ENCODE data around the gene COL10A1. TPM values are rescaled to one million over a fixed set of nuclear protein-coding genes. Genes with fewer than 3 reads are reported as not detected.

Gene COL10A1
- total RNA-seq, 1 donor from 2014 or later, result 0.10 TPM

GRCh38 chr6:116144605-116145004 is 18.7 kb upstream of the COL10A1 start:
- Mint-ChIP-seq H3K27me3 (ENCODE audit: low read depth) (no peaks in the 10 kb centered on the region), H3K9me3 (ENCODE audit: low read depth) (no peaks in the 10 kb centered on the region), H3K36me3 (ENCODE audit: low read depth) (no peaks in the 10 kb centered on the region), H3K4me1 (ENCODE audit: low read depth) (peaks cover 28% of the 10 kb centered on the region), H3K4me3 (ENCODE audit: unreplicated experiment) (no peak overlapping the region), H3K27ac (ENCODE audit: unreplicated experiment) (peak overlapping the region; percentile 7)
- TF ChIP-seq CTCF (IDR thresholded peaks at IDR 0.05), result no peak
- no peak for DNase-seq (ENCODE audit: low spot score)

DNA sequence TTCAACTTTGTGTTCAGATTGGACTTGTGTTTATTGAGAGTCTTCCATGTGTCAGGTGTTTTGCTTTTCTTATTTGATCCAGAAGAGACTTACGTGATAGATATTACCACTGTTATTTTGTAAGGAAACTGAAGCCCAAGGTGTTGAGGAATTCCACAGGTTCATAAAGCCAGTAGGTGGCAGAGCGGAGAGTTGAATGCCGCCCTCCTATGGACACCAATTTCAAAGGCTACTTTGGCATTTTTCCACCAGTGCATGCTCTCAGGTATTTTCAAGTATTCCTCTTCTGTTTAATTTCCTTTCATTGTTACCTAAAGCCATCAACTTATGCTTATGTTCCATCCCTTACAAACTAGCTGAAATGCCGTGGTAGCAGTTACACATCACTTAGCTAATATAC is 14.0 kb upstream of the COL10A1 start:
- peaks cover 22% of the 10 kb centered on the region for H3K4me1 Mint-ChIP-seq (ENCODE audit: low read depth)
- H3K27me3 Mint-ChIP-seq (ENCODE audit: low read depth), result no peaks in the 10 kb centered on the region
- H3K36me3 Mint-ChIP-seq (ENCODE audit: low read depth), result peaks cover 3% of the 10 kb centered on the region
- H3K9me3 Mint-ChIP-seq (ENCODE audit: low read depth), result no peaks in the 10 kb centered on the region
- H3K27ac Mint-ChIP-seq (ENCODE audit: unreplicated experiment), result no peak overlapping the region
- no peak for DNase-seq (ENCODE audit: low spot score)
- TF ChIP-seq CTCF (IDR thresholded peaks at IDR 0.05), result no peak
- no peak overlapping the region for H3K4me3 Mint-ChIP-seq (ENCODE audit: unreplicated experiment)

- no peaks in the 10 kb centered on the region for H3K27me3 Mint-ChIP-seq (ENCODE audit: low read depth)
- H3K4me1 Mint-ChIP-seq (ENCODE audit: low read depth), result peaks cover 4% of the 10 kb centered on the region
- peaks cover 3% of the 10 kb centered on the region for H3K36me3 Mint-ChIP-seq (ENCODE audit: low read depth)
- H3K4me3 Mint-ChIP-seq (ENCODE audit: unreplicated experiment), result no peak overlapping the region
- no peaks in the 10 kb centered on the region for H3K9me3 Mint-ChIP-seq (ENCODE audit: low read depth)
- DNase-seq (ENCODE audit: low spot score), result no peak
- no peak for TF ChIP-seq CTCF (IDR thresholded peaks at IDR 0.05)
- no peak overlapping the region for H3K27ac Mint-ChIP-seq (ENCODE audit: unreplicated experiment)
Measured at GRCh38 chr6:116136933-116137340, 11.0 kb upstream of the COL10A1 start.

DNA sequence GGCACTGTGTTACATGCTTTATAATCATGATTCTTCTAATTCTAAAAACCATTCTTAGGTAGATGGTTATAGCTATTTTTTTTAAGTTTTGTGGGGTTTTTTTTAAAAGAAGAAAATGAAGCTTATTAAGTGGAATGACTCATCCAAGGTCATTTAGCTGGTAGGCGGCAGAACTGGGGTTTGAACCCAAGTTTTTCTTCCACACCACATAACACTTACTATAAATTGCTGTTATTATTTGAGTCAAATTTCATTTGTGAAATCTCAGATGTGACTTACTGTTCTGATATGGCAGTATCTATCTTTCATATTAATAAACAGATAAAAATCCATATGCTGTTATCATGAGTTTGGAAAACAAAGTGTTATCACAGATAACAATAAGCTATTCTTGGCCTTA is 10.4 kb upstream of the COL10A1 start:
- Mint-ChIP-seq H3K27me3 (ENCODE audit: low read depth) (no peaks in the 10 kb centered on the region), H3K27ac (ENCODE audit: unreplicated experiment) (no peak overlapping the region), H3K4me1 (ENCODE audit: low read depth) (peaks cover 1% of the 10 kb centered on the region), H3K4me3 (ENCODE audit: unreplicated experiment) (no peak overlapping the region), H3K9me3 (ENCODE audit: low read depth) (peaks cover 2% of the 10 kb centered on the region), H3K36me3 (ENCODE audit: low read depth) (peaks cover 4% of the 10 kb centered on the region)
- TF ChIP-seq CTCF (IDR thresholded peaks at IDR 0.05), result no peak
- no peak for DNase-seq (ENCODE audit: low spot score)

GRCh38 chr6:116133453-116133852 is 7.5 kb upstream of the COL10A1 start:
- Mint-ChIP-seq H3K27ac (ENCODE audit: unreplicated experiment) (no peak overlapping the region), H3K9me3 (ENCODE audit: low read depth) (peaks cover 2% of the 10 kb centered on the region), H3K4me3 (ENCODE audit: unreplicated experiment) (no peak overlapping the region), H3K27me3 (ENCODE audit: low read depth) (no peaks in the 10 kb centered on the region), H3K4me1 (ENCODE audit: low read depth) (no peaks in the 10 kb centered on the region), H3K36me3 (ENCODE audit: low read depth) (peaks cover 4% of the 10 kb centered on the region)
- no peak for DNase-seq (ENCODE audit: low spot score)
- no peak for TF ChIP-seq CTCF (IDR thresholded peaks at IDR 0.05)
